ENCODE results near the gene FAT4.
A peak's percentile ranks its signal among the peaks of the same experiment; 100 is the strongest.

FAT4 gene, protein sequence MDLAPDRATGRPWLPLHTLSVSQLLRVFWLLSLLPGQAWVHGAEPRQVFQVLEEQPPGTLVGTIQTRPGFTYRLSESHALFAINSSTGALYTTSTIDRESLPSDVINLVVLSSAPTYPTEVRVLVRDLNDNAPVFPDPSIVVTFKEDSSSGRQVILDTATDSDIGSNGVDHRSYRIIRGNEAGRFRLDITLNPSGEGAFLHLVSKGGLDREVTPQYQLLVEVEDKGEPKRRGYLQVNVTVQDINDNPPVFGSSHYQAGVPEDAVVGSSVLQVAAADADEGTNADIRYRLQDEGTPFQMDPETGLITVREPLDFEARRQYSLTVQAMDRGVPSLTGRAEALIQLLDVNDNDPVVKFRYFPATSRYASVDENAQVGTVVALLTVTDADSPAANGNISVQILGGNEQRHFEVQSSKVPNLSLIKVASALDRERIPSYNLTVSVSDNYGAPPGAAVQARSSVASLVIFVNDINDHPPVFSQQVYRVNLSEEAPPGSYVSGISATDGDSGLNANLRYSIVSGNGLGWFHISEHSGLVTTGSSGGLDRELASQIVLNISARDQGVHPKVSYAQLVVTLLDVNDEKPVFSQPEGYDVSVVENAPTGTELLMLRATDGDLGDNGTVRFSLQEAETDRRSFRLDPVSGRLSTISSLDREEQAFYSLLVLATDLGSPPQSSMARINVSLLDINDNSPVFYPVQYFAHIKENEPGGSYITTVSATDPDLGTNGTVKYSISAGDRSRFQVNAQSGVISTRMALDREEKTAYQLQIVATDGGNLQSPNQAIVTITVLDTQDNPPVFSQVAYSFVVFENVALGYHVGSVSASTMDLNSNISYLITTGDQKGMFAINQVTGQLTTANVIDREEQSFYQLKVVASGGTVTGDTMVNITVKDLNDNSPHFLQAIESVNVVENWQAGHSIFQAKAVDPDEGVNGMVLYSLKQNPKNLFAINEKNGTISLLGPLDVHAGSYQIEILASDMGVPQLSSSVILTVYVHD (N-terminal part only)

DNA sequence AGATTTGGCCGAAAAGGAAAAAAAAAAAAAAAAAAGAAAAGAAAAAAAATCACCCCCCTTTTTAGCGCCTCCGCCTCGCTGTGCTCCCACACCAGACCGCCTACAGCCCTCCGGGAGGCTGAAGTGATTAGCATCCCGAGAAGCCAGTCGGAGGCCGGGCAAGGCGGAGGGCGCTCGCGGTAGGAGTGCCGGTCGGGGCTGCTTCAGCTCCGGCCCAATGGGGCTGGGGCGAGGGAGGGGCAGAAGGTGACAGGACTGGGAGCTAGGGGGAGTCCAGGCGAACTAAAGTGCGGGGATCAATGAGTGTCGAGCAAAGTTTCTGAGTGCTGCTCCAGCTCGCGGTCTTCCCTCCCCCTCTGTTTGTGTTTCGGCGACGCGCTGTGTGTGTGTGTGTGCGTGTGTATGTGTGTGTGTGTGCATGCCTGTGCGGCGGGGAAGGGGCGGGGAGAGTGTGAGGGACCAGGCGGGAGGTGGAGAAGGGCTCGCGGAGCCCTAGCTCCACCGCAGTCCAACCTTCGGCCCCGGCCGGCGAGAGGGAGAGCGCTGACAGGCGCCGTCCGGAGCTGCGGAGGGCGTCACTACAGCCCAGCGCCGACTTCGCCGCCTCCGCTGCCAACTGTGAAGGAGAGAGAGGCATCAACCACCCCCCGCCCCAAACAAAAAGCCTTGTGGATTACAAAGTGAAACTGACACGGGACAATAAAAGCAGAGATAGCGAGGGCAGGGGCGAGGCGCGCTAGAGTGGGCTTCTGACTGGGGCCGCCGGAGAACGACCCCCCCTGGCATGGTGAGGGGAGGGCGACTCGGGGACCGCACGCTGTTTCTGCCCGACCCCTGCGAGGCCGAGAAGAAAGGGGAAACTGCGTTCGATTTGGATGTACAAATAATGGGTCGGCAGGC is at the start of gene FAT4:
Gene FAT4 (plus strand): TSS at position 280 of the 900 bp plus-strand sequence. CDS start 1,457 bp downstream, outside the sequence.
- peak within 1 kb of the TSS; percentile 95 for H3K4me3 ChIP-seq (ENCODE audit: low read depth, low read length)
- peak; percentile 98 for DNase-seq (ENCODE audit: low read depth)

DNA sequence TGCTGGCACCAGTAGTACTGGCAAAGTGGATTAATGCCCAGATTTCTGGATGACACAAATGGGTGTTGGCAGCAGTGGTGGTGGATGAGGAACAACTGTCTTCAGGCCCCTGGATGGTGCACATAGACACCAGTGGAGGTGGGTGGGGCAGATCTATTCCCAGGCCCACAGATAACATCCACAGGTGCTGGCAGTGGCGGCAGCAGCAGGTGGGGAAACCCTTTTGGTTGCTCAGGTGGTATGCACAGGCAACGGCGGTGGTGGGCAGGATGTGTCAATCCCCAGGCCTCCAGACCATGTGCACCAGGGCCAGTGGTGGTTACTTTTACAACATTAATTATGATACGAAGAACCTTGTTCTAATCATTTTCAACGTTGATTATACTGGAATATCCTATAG is 48.9 kb upstream of the FAT4 start:
- DNase-seq (ENCODE audit: low read depth), result no peak
- H3K4me3 ChIP-seq (ENCODE audit: low read depth, low read length), result no peak overlapping the region

DNA sequence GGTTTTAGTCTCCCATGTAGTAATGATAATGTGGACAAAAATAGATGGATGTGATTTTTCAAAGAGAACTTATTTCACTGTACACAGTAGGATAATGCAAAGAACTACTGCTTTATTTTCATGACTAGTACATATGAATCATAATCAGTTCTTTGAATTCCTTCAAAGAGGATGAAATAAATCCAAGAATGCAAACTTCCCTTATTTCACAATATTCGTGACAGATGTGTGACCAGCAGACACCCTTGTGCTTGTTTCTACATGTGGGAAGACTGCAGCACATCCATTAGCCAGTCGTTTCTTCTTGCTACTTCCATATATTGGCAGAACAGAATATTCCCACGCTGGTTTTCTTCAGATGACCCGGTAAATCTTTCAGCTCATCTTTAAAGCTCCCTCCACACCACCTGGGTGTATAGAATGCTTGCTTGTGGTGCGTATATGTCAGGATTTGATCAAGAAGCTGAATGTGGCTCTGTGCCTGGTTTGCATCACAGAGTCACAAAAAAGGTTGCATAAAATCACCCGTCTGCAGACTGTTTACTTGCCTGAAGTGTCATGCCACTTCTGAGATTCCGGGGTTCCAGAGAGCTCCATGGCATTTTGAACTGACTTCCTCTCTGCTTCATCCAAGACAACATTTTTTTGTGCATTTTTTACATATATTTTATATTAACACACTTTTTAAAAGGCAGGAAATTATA is 47.7 kb upstream of the FAT4 start:
- DNase-seq (ENCODE audit: low read depth), result peak; percentile 82
- H3K4me3 ChIP-seq (ENCODE audit: low read depth, low read length), result no peak overlapping the region

DNA sequence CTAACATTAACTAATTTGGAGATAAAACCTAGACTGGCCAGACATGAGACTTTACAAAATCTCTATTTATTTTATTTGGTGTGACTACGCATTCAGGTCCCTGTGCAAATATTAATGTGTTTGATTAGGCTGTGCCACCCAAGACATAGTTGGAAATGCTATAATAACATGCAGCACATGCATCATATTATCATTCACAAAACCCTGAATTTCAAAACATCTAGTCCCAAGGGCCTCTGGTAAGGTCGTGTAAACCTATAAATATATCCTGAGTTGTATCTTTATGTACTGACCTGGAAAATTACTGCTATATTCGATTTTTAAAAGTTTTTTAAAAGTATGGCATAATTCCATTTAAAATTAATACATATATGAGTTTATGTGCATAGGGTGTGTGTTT is 47.1 kb upstream of the FAT4 start:
- no peak for DNase-seq (ENCODE audit: low read depth)
- H3K4me3 ChIP-seq (ENCODE audit: low read depth, low read length), result no peak overlapping the region

DNA sequence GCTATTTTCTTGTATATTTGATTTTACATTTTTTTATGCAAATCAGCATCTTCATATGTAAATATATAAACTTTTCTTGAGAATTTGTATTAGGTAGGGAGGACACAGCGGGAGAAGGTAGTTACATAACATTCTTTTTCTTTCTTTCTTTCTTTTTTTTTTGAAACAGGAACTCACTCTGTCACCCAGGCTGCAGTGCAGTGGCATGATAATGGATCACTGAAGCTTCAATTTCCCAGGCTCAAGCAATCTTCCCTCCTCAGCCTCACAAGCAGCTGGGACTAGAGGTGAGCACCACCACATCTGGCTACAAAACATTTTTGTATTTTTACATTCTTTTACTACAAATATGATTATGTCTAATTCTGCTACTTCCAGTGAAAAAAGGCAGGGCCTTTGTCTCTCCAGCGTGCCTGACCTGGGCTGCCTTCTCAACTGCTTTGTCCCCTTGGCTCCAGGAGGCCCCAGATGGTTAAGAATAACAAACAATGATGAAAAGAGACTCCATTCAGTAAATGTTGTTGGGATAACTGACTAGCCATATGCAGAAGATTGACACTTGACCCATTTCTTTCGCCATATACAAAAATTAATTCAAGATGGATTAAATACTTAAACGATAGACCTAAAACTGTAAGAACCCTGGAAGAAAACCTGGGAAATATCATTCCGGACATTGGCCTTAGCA is 46.5 kb upstream of the FAT4 start:
- H3K4me3 ChIP-seq (ENCODE audit: low read depth, low read length), result no peak overlapping the region

DNA sequence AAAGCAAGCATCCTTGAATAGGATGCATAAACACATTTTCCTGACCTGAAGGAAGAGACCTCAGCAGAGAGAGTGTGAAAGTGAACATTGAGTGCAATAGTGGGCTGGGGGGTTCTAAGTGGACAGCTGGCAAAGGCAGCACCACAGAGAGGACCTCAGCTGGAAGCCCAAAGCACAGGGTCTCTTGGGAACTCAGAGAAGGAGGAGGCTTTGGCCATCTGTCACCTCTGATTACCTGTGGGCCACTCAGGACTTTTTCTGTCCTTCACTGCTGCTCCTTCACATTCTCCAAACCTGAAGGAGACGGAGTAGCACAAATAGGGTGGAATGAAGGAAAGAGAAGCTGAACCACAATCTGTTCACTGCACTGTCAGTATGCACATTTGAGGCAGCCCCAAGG is 37.9 kb upstream of the FAT4 start:
- no peak overlapping the region for H3K4me3 ChIP-seq (ENCODE audit: low read depth, low read length)
- DNase-seq (ENCODE audit: low read depth), result no peak

More for the DNA sequence above, 46.5 kb upstream of the FAT4 start:
- no peak for DNase-seq (ENCODE audit: low read depth)

DNA sequence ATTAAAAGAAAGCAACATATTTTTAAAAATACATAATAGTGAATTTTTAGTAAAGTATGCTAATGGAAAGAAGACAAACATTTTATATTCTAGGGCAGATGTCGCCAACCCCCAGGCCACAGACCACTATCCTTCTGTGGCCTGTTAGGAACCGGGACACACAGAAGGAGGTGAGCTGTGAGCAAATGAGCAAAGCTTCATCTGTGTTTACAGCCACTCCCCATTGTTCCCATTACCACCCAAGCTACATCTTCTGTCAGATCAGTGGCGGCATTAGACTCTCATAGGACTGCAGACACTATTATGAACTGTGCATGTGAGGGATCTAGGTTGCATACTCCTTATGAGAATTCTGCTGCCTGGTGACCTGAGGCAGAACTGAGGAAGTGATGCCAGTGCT is 37.0 kb upstream of the FAT4 start:
- no peak for DNase-seq (ENCODE audit: low read depth)
- H3K4me3 ChIP-seq (ENCODE audit: low read depth, low read length), result no peak overlapping the region

DNA sequence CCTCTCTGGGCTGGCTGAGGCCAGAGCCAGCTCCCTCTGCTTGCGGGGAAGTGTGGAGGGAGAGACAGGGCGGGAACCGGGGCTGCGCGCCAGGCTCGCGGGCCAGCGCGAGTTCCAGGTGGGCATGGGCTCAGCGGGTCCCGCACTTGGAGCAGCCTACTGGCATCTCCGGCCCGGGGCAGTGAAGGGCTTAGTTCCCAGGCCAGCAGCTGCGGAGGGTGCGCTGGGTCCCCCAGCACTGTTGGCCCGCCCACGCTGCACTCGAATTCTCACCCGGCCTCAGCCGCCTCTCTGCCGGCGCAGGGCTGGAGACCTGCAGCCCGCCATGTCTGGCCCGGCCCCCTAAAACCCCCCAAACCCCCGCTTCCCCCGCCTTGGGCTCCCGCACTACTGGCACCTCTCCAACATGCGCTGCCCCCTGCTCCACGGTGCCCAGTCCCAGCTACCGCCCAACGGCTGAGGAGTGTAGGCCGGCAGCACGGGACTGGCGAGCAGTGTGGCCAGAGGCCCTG is 33.8 kb upstream of the FAT4 start:
- no peak for DNase-seq (ENCODE audit: low read depth)
- H3K4me3 ChIP-seq (ENCODE audit: low read depth, low read length), result no peak overlapping the region

DNA sequence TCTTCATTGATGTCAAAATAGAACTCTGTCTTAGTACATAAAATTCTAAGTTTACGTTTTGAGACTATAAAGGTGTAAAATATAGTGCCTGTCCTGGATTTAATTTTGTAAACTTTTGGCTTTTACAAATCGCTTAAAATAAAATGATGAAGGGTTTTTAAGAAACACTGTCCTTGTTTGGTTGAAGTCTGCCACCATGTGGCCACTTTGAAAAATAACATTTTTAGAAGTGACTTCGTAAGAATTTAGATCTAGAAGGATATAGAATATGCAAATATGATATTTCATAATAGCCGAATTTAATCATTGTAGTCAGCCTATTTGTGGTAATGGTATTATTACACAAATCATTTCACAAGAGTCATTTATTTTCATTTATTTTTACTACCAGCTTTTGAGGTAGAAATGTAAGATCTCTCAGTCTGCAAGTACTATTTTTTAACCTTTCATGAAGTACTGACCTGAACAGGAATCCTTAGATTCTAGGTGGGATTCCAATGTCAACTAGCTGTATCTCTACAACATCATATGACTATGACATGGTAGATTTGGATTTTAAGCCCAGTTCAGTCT is 31.0 kb upstream of the FAT4 start:
- no peak for DNase-seq (ENCODE audit: low read depth)
- H3K4me3 ChIP-seq (ENCODE audit: low read depth, low read length), result no peak overlapping the region

DNA sequence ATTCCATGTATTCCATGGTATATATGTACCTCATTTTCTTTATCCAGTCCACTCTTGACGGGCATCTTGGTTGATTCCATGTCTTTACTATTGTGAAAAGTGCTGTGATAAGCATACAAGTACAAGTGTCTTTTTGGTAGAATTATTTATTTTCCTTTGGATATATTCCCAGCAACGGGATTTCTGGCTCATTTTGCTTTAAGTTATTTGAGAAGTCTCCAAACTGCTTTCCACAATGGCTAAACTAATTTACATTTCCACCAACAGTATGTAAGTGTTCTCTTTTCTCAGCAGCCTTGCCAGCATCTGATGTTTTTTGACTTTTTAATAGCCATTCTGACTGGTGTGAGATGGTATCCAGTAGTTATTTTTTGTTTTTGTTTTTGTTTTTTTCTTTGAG is 17.6 kb upstream of the FAT4 start:
- DNase-seq (ENCODE audit: low read depth), result no peak
- no peak overlapping the region for H3K4me3 ChIP-seq (ENCODE audit: low read depth, low read length)

DNA sequence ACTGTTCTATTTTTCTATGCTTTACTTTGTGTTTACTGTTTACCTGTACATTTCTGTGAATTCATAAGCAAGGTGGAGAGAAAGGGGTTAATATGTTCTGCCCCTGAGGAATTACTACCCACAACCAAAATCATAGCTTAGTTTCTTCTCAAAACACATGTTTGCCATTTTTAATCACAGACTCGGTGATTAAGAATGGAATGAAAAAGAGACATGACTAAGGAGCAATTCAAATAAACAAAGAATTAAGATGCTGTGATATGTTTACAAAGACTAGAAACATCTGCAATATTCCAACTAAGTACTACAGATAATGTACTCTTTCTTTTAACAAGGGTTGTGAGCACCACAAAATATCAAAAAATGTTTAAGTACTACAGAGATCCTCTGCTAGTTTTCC is 11.7 kb upstream of the FAT4 start:
- no peak for DNase-seq (ENCODE audit: low read depth)
- H3K4me3 ChIP-seq (ENCODE audit: low read depth, low read length), result no peak overlapping the region

DNA sequence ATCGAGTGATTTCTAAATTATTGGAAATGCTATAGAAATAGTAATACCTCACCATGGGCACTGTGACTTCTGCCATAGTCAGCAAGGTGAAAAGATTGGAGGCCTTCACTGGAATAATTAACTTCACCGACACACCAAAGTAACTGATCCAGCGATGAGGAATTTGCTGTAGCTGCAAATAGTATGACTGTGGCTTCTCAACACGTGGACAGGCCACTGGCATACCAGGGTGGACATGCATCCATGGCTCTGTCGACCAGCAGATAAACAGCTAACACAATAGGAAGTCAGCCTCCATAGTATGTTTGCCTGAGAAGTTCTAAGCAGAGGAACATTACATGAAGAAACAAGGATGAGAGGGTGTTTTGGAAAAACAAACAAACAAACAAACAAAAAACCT is 10.9 kb upstream of the FAT4 start:
- no peak for DNase-seq (ENCODE audit: low read depth)
- H3K4me3 ChIP-seq (ENCODE audit: low read depth, low read length), result no peak overlapping the region

DNA sequence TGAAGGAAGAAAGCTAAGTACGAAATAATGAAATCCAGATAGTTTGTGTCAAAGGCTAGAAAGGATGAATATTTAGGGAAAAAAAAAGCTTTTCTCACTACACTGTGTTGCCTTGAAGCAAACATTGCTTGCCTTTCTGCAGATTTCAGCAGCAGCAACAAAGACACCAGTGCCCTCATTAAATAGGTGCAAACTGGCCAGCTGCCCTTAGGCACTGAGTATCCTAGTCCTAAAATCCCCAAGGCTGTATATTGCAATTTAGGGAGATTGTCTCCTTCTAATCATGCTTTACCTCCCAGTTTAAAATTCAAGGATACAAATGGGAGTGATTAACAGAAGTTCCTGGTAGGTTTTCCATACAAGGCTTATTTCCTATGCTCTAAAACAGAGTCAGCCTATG is 8.6 kb upstream of the FAT4 start:
- H3K4me3 ChIP-seq (ENCODE audit: low read depth, low read length), result no peak overlapping the region
- DNase-seq (ENCODE audit: low read depth), result no peak

DNA sequence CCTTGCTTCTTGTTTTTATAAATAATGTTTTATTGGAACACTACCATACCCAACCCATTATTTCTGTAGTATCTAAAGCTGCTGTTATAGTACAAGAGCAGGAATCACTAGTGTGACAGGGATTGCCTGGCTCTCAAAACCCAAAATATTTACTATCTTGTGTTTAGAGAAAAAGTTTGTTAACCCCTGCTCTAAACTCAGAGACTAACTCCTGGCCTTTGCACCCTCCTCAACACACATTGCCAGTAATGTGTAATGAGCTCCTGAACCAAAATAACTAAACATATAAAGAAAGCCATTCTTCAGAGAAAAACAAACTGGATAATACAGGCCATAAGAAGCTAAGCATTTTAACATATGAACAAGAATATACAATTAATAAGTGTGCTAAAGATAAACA is 8.2 kb upstream of the FAT4 start:
- no peak overlapping the region for H3K4me3 ChIP-seq (ENCODE audit: low read depth, low read length)
- no peak for DNase-seq (ENCODE audit: low read depth)

DNA sequence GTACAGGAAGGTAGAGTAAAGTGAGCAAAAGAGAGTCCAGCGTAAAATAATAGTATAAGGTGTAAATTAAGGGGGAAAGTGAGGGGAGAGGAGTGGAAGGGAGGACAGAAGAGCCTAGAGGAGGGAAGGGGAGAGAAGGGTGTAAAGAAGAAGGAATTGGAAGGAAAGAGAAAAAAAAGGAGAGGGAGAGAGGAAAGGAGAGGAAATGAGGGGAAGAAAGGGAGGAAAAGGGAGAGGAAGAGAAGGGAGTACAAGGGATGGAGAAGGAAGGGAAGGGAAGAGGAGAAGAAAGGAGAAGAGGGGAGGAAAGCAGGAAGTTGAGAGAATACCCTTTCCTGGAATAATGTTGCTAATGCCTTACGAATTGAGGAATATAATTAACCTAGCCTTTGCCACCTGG is 3.3 kb upstream of the FAT4 start:
- no peak for DNase-seq (ENCODE audit: low read depth)
- no peak overlapping the region for H3K4me3 ChIP-seq (ENCODE audit: low read depth, low read length)

DNA sequence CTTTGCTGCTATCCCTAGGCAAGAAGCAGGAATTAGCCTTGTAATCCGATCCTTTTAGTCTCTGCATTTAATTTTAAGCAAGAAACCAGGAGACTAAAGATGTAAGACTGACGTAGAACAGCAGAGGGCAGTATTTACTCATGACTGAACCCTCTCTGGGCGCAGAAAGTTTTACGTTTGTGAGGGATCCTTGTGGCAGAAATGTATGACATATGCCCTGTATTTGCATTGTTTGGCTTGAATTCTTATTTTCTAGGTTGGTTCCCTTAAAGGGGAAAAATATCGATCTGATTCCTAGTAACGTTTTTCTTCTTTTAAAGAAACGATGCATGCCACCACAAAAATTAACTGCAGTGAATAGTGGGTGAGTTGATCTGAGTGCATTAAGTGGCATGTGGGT is 1.3 kb upstream of the FAT4 start:
- DNase-seq (ENCODE audit: low read depth), result peak; percentile 81
- H3K4me3 ChIP-seq (ENCODE audit: low read depth, low read length), result no peak overlapping the region

DNA sequence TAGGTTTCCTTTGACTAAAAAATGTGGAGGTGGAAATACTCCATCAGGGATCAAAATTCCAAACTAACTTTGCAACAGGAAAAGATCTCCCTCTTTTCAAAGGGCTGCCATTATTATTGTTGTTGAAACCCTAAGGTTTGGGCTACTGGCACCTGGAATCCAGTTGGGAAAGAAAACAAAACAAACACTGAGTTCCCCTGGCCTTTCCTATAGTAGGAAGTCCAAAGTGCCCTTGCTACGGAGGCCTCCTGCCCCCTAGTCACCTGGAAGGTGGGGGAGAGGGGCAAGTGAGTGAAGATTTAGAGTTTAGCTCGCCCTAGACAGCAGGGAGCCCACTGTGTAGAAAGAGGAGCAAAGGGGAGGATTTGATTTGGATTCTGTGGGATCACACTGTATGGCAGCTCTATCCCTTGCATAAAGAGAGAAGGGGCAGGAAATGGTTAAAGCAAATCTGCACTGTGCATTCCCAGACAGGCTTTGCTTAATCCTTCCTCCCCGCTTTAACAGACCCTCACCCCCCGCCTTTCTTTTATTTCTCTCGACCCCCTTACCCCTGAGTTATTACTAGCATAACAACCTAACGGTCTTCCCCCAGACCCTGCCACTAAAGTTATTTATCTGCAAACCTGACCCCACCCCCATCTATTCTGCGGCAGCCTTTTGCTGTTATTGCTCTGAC is 627 bp upstream of the FAT4 start:
- H3K4me3 ChIP-seq (ENCODE audit: low read depth, low read length), result peak overlapping the region; percentile 95
- no peak for DNase-seq (ENCODE audit: low read depth)

All from skeletal muscle cell (primary cell).